ENCODE results near the gene COL6A1. TPM values are rescaled to one million over a fixed set of nuclear protein-coding genes. Genes with fewer than 3 reads are reported as not detected.

Gene COL6A1
- total RNA-seq, 1 donor from 2014 or later, result 521 TPM

- DNase-seq (ENCODE audit: low spot score), result no peak
Observed at GRCh38 chr21:45980271-45980670, 1.3 kb upstream of the COL6A1 start.

- DNase-seq (ENCODE audit: low spot score), result no peak
Observed at GRCh38 chr21:45980697-45981096, 873 bp upstream of the COL6A1 start.

- no peak for DNase-seq (ENCODE audit: low spot score)
Observed at GRCh38 chr21:45982092-45982757, 655 bp downstream of the COL6A1 start.

DNA sequence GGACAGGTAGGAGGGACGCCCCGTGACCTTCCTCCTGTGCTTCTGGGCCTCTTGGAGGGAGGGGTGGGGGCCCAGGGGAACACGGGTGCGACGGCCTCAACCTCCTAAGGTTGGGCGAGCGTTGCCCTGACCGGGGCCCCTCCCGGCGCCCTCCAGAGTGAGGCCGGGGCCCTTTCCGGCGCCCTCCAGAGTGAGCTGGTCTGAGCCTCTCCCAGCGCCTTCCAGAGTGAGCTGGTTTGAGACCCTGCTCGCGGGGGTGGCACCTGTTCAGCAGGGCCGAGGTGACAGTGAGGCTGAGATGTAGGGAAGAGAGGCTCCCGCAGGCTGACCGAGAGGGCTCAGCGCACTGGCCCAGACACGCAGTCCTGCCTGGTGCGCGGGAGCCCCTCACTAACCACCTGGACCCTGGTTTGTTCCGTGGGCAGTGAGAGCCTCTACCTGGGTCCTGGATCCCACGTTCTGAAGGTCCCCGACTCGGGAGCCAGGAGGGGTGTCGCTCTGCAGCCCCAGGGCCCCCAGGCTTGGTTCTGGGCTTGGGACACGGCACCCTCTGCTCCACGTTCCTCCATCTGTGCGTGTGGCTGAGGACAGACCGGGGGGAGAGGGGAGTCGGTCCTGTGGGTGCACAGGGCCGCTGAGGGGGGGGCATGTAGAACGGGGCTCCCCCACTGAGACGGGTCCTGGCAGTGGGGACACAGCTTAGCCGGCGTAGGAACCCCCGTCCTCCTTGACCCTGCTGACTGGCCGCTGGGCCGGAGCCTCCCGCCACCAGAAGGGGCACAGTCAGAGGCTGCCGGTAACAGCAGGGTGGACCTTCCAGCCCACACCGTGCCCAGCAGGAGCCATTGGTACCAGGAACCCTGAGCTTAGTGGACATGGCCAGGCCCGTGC, 1.4 kb downstream of the COL6A1 start:
- no peak for DNase-seq (ENCODE audit: low spot score)

DNA sequence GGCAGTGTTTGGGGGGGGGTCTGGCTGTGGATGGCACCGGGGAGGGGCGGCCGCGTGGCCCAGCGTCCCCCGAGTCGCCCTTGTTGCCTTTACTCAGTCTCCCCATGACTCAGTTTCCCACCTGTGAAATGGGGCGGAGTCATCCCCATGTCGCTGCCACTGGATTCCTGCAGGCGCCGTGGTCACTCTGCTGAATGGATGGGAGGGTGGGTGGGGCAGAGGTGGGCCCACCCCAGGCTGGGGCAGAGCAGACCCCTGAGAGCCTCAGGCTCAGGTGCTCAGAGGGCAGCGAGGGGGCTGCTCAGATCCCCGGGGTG, 2.0 kb downstream of the COL6A1 start:
- no peak for DNase-seq (ENCODE audit: low spot score)

GRCh38 chr21:45983981-45984551, 2.5 kb downstream of the COL6A1 start:
- no peak for DNase-seq (ENCODE audit: low spot score)

GRCh38 chr21:45984584-45985095, 3.1 kb downstream of the COL6A1 start:
- DNase-seq (ENCODE audit: low spot score), result no peak

GRCh38 chr21:45985471-45986315, 4.1 kb downstream of the COL6A1 start:
- no peak for DNase-seq (ENCODE audit: low spot score)

- no peak for DNase-seq (ENCODE audit: low spot score)
Observed at GRCh38 chr21:45986316-45987051, 4.9 kb downstream of the COL6A1 start.

DNA sequence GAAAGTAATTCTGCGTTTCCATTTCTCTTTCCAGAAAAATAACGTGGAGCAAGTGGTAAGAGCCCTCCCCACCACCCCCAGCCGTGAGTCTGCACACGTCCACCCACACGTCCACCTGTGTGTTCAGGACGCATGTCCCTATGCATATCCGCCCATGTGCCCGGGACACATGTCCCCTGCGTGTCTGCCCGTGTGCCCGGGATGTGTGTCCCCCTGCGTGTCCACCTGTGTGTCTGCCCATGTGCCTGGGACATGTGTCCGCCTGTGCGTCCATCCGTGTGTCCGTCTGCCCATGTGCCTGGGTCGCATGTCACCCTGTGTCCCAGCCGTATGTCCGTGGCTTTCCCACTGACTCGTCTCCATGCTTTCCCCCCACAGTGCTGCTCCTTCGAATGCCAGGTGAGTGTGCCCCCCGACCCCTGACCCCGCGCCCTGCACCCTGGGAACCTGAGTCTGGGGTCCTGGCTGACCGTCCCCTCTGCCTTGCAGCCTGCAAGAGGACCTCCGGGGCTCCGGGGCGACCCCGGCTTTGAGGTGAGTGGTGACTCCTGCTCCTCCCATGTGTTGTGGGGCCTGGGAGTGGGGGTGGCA, 5.6 kb downstream of the COL6A1 start:
- no peak for DNase-seq (ENCODE audit: low spot score)

DNA sequence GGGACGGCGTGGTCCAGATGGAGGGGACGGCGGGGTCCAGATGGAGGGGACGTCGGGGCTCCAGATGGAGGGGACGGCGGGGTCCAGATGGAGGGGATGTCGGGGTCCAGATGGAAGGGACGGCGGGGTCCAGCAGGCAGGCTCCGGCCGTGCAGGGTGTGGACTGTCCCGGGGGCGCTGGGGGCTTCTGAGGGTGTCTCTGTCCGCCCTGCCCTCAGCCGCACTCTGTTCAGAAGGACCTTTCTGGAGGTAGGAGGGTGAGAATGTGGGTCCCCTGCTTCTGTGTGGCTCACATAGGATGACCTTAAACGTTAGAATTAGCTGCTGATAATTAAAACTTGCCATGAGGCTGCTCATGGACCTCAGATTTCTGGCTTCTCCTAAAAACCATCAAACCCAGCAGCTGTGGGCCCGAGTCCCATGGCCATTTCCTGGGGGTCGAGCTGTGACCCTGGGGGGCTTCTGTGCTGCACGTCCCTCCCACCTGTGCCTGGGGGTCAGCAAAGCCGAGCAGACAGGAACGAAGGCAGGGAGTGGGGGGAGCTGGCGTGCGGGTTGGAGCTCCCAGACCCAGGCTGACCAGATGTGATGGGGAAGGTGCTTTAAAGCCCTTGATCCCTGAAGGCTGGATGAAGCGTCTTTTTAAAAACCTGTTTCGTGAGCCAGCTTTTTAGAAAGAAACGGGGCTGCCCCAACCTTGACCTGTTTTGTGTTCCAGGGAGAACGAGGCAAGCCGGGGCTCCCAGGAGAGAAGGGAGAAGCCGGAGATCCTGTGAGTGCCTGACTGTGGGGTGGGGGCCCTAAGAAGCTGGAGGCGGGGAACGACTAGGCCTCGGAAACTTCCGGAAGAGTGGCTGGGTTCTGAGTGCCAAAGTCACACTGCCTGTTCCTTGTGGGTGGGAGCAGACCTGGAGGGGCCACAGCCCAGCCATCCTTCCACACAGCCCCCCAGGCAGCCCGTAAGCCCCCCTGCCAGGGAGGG, 7.1 kb downstream of the COL6A1 start:
- DNase-seq (ENCODE audit: low spot score), result no peak

GRCh38 chr21:45989355-45990048, 7.9 kb downstream of the COL6A1 start:
- no peak for DNase-seq (ENCODE audit: low spot score)

- DNase-seq (ENCODE audit: low spot score), result no peak
Observed at GRCh38 chr21:45990049-45990711, 8.6 kb downstream of the COL6A1 start.

GRCh38 chr21:45990741-45991605, 9.4 kb downstream of the COL6A1 start:
- peak; percentile 86 for DNase-seq (ENCODE audit: low spot score)

DNA sequence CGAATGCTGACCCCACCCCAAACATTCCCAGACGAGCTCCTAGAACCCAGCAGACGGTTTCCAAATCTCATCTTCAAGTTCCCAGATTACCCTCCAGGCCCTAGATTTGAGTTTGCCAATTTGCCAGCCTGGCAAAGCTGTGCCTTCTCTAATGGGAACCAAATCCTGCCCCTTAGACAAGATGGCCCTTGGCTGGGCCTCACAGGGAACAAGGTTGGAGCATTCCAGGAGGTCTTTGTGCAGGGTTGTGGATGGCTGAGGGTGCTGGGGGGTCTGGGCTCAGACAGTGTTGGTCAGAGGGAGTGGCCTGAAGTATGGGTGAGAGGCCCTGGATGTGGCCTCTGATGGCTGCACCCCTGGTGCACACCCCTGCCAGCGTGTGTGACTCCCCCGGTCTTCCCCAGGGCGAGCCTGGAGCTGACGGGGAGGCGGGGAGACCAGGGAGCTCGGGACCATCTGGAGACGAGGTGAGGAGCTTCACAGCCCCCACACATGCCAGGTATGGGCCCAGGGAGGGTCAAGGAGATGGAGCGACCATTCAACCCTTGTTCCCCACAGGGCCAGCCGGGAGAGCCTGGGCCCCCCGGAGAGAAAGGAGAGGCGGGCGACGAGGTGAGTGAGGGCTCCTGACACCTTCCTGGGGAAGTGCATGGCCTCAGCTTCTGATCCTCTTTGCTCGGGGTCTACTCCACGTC, 10.2 kb downstream of the COL6A1 start:
- DNase-seq (ENCODE audit: low spot score), result peak; percentile 55

Measured in mesenteric fat pad (tissue), 1 donor.